ENCODE results near the gene DNLZ. TPM values are rescaled to one million over a fixed set of nuclear protein-coding genes. Genes with fewer than 3 reads are reported as not detected.
A peak's percentile ranks its signal among the peaks of the same experiment; 100 is the strongest.

DNLZ gene
- total RNA-seq, 3 donors from 2014 or later, result 35.4 to 57.4 (median 40.0) TPM

DNA sequence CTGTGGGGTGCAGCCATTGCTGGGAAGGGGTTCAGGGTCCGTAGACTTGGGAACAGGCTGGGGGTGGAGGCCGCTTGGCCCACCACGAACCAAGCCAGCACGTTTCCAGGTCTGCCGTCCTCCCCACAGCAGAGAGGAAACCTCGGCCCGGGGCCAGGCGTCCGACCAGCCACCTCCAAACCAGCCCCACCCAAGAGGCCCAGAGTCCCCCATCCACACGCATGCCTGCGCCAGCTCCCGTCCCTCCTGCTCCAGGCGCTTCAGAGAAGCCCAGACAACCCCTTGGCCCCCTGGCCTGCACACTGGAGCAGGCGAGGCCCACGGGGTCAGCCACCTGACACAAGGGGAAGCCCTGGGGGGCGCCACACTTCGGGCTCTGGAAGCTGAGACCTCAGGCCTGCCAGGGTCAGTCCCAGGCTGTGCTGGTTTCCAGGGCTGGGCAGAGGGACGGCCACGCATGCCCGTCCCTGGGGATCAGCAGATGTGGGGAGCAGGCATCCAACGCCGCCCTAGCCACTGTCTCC, 6.3 kb downstream of the DNLZ start:
- TF ChIP-seq POLR2A (IDR thresholded peaks at IDR 0.05) (no peak), POLR2AphosphoS5 (IDR thresholded peaks at IDR 0.05) (no peak)
- TF ChIP-seq, protein P1, sequence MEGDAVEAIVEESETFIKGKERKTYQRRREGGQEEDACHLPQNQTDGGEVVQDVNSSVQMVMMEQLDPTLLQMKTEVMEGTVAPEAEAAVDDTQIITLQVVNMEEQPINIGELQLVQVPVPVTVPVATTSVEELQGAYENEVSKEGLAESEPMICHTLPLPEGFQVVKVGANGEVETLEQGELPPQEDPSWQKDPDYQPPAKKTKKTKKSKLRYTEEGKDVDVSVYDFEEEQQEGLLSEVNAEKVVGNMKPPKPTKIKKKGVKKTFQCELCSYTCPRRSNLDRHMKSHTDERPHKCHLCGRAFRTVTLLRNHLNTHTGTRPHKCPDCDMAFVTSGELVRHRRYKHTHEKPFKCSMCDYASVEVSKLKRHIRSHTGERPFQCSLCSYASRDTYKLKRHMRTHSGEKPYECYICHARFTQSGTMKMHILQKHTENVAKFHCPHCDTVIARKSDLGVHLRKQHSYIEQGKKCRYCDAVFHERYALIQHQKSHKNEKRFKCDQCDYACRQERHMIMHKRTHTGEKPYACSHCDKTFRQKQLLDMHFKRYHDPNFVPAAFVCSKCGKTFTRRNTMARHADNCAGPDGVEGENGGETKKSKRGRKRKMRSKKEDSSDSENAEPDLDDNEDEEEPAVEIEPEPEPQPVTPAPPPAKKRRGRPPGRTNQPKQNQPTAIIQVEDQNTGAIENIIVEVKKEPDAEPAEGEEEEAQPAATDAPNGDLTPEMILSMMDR (IDR thresholded peaks at IDR 0.05), result no peak
- Histone ChIP-seq H3K9me3 (no peaks in the 10 kb centered on the region), H3K27ac (no peak overlapping the region), H3K4me3 (no peak overlapping the region), H3K36me3 (no peaks in the 10 kb centered on the region), H3K4me1 (peaks cover 0 to 3% of the 10 kb centered on the region in 2 donors), H3K27me3 (no peaks in the 10 kb centered on the region)
- no peak for DNase-seq (ENCODE audit: low spot score in 2 of 2)
- intact Hi-C loops (cut with DNase I; ENCODE audit: low total_unique reads), result no loop called here

DNA sequence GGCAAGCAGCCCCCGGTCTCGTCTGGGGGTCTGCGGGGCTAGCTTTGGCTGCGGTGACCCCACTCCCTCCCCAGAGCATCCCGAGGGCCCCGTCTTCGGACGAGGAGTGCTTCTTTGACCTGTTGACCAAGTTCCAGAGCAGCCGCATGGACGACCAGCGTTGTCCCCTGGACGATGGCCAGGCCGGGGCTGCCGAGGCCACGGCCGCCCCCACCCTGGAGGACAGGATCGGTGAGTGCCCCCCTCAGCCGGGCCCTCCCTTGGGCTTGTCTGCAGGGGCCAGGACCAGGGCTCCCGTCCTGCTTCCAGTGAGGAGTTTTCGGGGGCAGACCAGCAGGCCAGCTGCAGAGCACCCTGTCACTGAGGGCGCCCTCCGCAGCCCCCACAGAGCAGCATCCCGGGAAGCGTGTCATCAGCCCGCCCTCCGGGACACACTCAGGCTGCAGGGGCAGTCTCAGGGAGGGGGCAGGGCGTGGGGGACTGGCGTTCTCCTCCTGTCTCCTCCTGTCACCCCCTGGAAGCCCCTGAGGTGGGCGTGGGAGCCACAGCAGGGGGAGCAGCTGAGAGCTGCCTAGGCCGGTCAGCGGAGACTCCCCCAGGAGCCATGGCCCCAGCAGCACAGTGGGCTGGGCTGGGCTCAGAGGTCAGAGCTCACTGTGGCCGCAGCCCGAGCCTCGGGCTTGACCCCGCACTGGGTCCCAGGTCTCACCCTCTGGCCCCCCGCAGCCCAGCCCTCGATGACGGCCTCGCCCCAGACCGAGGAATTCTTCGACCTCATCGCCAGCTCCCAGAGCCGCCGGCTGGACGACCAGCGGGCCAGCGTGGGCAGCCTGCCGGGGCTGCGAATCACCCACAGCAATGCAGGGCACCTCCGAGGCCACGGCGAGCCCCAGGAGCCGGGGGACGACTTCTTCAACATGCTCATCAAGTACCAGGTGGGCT, 7.7 kb downstream of the DNLZ start:
- Histone ChIP-seq H3K27ac (peak overlapping the region in 1 of 2 donors; percentile 15), H3K9me3 (no peaks in the 10 kb centered on the region), H3K4me3 (no peak overlapping the region), H3K27me3 (no peaks in the 10 kb centered on the region), H3K36me3 (no peaks in the 10 kb centered on the region), H3K4me1 (peaks cover 0 to 1% of the 10 kb centered on the region in 2 donors)
- intact Hi-C loops (cut with DNase I; ENCODE audit: low total_unique reads), result no loop called here
- TF ChIP-seq POLR2AphosphoS5 (IDR thresholded peaks at IDR 0.05) (no peak), POLR2A (IDR thresholded peaks at IDR 0.05) (no peak)
- TF ChIP-seq, protein P1 (IDR thresholded peaks at IDR 0.05), result no peak
- no peak for DNase-seq (ENCODE audit: low spot score in 2 of 2)

DNA sequence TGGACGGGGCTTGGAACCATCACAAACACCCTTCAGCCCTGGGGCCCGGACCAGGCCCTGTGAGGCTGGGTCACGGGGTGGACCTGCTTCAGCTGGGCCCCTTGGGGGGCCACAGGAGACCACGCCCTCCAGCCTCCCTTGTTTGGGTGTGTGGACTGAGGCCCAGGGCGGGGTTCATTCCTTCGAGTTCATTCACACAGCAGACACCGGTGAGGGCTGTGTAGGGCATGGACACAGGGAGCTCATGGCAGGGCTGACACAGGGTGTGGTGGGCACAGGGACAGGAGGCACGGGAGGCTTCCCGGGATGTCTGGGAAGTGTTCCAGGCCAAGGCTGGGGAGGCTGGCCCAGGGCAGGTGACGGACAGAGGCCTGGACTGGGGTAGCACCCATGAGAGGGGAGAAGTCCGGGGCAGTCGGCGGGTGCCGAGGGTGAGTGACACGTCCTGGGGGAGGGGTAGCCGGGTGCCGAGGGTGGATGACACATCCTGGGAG, 8.9 kb downstream of the DNLZ start:
- Histone ChIP-seq H3K27me3 (no peaks in the 10 kb centered on the region), H3K27ac (peak overlapping the region in 1 of 2 donors; percentile 32), H3K9me3 (no peaks in the 10 kb centered on the region), H3K4me3 (no peak overlapping the region), H3K4me1 (no peaks in the 10 kb centered on the region), H3K36me3 (no peaks in the 10 kb centered on the region)
- intact Hi-C loops (cut with DNase I; ENCODE audit: low total_unique reads), result no loop called here
- no peak for TF ChIP-seq POLR2AphosphoS5 (IDR thresholded peaks at IDR 0.05)
- TF ChIP-seq, protein P1 (IDR thresholded peaks at IDR 0.05), result no peak
- no peak for TF ChIP-seq POLR2A (IDR thresholded peaks at IDR 0.05)
- no peak for DNase-seq (ENCODE audit: low spot score in 2 of 2)

DNA sequence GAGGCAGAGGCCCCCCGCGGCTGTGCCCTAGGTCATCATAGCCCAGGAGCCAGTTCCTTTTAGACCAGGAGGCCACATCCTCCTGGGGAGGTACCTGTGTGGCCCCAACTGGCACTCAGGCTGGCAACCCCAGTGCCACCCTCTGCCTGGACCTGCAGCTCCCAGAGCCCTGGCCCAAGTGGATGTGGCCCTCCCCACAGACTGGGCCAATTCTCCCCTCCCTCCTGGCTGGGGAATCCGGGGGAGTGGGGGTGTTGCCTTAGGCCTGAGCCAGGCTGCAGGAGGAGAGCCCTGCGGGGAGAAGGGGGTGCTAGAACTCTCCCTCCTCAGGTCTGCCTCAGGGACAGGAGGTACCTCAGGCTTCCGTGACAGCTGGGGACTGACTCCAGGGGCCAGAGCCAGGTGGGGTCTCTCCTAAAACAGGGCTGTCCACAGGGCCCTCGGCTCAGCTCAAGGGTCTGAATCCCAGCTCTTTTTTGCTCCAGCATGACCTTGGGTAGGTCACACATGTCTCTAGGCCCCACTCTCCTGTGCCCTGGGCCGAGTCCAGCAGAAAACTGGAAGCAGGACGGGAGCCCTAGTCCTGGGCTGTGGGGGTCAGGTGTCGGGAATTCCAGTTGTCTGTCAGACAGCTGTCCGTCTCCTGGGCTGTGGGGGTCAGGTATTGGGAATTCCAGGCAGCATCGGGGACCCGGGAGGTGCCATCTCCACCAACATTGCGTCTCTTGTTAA, 9.6 kb downstream of the DNLZ start:
- Histone ChIP-seq H3K27ac (peak overlapping the region in 1 of 2 donors; percentile 32), H3K36me3 (no peaks in the 10 kb centered on the region), H3K9me3 (no peaks in the 10 kb centered on the region), H3K4me1 (no peaks in the 10 kb centered on the region), H3K27me3 (no peaks in the 10 kb centered on the region), H3K4me3 (no peak overlapping the region)
- no peak for TF ChIP-seq POLR2AphosphoS5 (IDR thresholded peaks at IDR 0.05)
- TF ChIP-seq, protein P1 (IDR thresholded peaks at IDR 0.05), result no peak
- no peak for TF ChIP-seq POLR2A (IDR thresholded peaks at IDR 0.05)
- DNase-seq (ENCODE audit: low spot score in 2 of 2), result no peak
- intact Hi-C loops (cut with DNase I; ENCODE audit: low total_unique reads), result no loop called here
